Non-pigmented ciliary epithelial cell (primary cell): Measurements from ENCODE around the gene VPS4B.

ENCODE experiments used
- DNase-seq: peaks from one replicate; pipeline ENCODE4 v3.0.0-alpha.2; 2010; ENCODE audit warnings: low read depth

VPS4B gene

DNA sequence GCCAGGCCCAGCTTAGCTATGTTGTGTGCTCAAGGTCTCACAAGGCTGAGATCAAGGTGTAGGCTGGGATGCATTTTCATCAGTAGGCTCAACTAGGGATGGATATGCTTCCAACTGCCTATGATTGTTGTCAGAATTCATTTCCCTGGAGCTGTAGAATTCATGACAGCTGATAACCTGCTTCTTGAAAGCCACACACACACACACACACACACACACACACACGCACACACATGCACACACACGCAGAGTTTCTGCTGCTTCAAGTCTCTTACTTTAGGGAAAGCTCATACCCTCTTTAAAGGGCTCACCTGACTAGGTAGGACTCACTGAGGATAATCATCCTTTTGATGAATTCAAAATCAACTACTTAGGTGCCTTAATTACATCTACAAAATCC, 8.2 kb upstream of the VPS4B start:
- no peak for DNase-seq

DNA sequence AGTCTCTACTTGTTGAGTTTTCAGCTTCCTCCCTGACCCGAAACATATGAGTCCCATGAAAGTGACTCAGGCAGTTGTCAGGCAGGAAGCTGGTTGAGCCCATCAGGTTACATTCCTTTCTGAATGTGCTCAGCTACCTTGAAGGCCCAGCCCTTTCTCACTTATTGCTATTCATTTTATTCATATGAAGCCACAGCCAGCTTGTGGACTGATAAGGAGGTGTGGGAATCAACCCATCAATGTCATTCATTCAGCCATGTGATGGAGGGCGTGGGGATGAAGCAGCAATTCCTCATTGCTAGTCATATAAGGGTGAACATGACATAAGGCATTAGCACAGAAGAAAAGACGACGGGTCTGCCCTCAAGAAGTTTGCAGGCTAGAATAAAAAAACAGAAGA, 5.3 kb upstream of the VPS4B start:
- DNase-seq, result no peak

GRCh38 chr18:63422864-63423304, 608 bp upstream of the VPS4B start:
- no peak for DNase-seq

- no peak for DNase-seq
Measured at GRCh38 chr18:63421514-63421913, 762 bp downstream of the VPS4B start.

GRCh38 chr18:63412953-63413352, 9.3 kb downstream of the VPS4B start:
- DNase-seq, result no peak

- DNase-seq, result peak; percentile 23
Measured at GRCh38 chr18:63410792-63411191, 11.5 kb downstream of the VPS4B start.

DNA sequence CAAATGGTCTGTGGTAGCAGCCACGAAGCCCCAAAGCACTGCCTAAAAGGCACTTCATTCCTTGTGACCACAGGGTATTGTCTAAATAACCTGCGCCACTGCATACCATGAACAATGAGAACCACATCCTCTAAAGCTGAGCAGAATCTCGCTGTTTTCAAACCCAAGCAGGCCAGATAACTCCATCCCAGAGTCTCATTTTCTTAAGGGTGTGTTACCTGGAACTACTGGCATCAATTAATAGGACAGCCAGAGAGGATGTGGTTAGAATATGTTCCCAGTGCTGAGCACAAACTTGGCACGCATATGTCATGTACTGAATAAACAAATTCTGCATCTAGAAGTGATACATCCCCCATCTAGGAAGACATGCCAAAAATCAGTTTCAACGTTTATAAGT, 13.0 kb downstream of the VPS4B start:
- no peak for DNase-seq

DNA sequence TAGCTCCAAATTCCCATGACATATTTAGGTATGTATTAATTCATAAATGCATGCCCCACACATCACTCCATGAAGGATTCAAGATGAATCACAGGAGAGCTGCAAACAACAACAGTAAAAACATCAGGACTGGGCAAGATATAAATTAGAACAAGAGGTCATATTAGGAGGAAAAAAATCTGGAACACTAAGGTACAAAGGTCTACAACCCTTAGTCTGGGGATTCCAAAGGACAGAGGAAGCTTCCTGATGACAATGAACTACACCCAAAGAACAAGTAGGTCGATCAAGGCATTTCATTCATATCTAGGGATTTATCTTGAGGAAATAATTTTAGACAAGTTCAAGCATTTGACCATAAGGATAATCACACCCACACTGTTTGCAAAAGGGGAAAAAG, 14.5 kb downstream of the VPS4B start:
- DNase-seq, result no peak

DNA sequence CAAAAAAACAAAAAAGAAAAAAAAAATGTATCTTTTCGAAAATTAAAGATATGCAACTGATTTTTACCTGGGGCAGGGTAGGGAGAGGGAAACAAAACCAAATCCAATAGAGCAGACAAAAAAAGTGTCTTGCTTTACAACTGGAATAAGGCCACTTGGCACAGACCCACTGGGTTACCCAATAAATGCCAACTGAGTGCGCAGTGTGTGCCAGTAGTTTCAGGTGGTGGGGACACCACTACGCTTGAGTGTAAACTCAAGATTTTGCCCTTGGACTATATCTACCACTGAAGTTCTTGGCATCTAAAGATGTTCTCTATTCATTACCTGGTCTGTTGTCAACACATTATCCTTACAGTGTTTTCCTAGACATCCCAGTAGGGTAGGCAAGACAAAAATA, 16.3 kb downstream of the VPS4B start:
- no peak for DNase-seq

DNA sequence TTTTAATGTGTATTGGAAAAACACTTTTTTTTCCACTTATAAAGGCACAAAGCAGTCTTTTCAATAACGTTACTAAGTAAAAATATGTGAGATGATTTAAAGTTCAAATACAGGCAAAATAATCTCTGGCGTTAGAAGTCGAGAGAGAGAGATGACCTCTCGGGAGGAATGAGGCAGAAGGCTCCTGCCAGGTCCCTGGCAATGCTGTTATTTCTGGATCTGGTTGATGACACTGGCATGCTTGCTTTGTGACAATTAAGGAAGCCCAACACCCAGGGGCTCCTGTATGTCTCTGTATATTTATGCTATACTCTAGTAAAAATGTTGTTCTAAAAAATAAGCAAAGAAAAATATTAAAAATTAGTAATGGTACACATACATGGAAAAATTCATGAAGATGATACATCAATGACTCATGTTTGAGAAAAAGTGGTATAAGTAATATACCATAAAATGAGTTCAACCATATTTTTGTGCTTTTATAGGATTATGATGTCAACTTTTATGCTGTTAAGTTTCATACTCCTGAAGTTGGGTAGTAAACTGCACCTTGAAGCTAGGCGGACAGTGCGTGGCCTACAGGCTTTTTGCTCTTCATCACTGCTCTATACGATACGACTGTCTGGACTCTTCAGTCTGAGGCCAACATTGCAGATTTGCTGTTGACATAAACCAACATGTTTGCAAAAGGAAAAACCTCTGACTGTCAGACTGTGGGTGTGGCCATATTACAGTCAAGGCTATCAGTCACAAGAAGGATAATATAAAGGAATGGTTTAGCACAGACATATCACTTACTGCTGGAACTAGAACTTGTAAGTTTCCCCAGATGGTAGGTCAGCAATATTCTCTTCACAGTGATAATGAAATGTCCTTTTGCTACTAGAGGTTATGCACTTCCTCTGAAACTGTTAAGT, 19.8 kb downstream of the VPS4B start:
- DNase-seq, result no peak

DNA sequence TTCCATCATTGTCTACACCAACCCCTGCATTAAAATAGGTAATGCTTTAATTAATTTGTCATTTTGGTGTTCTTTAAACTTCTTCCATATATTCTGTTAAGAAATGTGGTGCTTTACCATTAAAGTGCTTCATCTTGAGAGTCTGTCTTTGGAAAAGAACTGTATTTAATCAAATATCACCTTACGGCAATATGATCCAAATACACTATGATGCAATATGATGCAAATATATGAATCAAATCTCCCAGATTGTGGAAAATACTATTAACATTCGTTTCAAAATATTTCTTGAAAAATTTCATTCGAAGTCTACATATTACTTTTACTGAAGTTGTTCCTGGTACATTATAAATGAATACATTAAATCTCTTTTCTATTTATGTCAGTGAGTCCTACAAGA, 23.0 kb downstream of the VPS4B start:
- DNase-seq, result no peak

DNA sequence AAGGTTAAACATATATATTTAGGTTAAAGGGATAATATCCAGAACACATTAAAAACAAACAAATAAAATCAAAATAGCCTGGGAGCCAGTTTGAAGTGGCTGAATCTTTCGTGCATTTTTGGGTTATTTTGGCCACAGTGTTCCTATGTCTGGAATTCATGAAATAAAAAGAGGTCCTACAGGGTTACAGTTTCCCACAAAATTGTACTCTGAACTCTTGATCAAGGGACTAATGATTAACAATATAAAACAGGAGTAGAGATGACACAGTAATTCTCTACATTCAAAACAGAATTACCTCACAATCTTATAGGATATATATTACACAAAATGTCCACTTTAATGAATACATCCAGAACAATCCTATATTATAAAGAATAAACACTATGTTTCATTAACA, 24.9 kb downstream of the VPS4B start:
- DNase-seq, result no peak

GRCh38 chr18:63395503-63395902, 26.8 kb downstream of the VPS4B start:
- no peak for DNase-seq

DNA sequence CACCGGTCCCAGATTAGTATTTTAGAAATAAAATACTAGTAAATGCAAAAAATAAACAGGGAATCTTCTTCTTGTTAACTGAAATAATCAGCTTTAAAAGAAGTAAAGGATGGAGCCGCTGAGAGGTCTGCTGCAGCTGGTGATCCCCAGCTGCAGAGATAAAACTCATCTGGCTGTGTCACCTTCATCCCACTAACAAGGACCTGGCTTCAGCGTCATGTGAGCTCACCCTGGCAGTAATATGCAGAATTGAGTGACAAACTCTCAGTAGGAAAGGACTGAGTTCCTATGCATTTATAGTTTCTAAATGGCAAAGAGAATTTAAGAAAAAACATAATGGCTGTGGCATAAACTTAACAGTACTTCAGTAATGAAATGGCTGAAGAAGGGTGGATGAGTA, 27.3 kb downstream of the VPS4B start:
- DNase-seq, result no peak

DNA sequence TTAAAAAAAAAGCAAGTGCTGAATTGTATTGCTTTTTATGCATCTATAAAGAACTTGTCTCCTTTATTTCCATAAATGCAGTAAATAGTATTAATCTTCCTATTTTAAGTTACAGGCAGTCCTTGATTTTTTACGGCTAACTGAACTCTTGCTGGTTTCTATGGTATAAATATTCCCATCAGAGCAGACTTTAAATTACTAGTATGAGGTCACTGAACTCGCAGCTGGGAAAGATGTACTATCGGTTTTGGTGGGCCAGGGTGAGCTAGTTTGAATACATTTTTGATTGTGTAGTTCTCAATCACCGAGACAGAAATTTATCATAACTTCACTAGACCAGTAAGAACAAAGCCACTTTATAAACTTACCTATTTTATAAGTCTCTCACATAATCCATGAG, 34.4 kb downstream of the VPS4B start:
- no peak for DNase-seq

GRCh38 chr18:63382843-63383242, 39.4 kb downstream of the VPS4B start:
- no peak for DNase-seq

- no peak for DNase-seq
Measured at GRCh38 chr18:63379639-63379962, 42.7 kb downstream of the VPS4B start.

GRCh38 chr18:63378919-63379638, 43.2 kb downstream of the VPS4B start:
- no peak for DNase-seq

GRCh38 chr18:63377275-63377980, 44.8 kb downstream of the VPS4B start:
- no peak for DNase-seq

GRCh38 chr18:63376538-63376937, 45.7 kb downstream of the VPS4B start:
- no peak for DNase-seq

GRCh38 chr18:63374540-63374939, 47.7 kb downstream of the VPS4B start:
- DNase-seq, result no peak

DNA sequence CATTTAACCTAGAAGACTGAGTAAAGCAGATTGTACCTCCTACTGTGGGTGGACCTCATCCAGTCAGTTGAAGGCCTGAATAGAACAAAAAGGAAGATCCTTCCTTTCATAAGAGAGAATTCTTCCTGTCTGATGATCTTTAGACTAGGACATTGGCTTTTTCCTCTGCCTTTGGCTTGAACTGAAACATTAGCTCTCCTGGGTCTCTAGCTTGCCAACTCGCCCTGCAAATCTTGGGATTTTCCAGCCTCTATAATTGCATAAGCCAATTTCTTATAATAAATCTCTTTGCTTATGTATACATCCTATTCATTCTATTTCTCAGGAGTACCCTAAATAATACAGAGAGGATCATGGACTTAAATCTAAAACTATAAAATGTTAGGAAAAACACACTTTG, 49.1 kb downstream of the VPS4B start:
- DNase-seq, result no peak

- DNase-seq, result no peak
Measured at GRCh38 chr18:63368611-63369010, 53.7 kb downstream of the VPS4B start.
